K562 (cell line): ENCODE measurements around the gene ATP5MG. TPM values are rescaled to one million over a fixed set of nuclear protein-coding genes. Genes with fewer than 3 reads are reported as not detected.
A peak's percentile ranks its signal among the peaks of the same experiment; 100 is the strongest.

Experiments
- ATF7 ChIP-seq: fragments of 450-650 bp; IDR thresholded peaks from 2 replicates; pipeline ENCODE4 v1.7.1; 2014; ENCODE audit warnings: mild to moderate bottlenecking, moderate library complexity
- ELF2 ChIP-seq: fragments of 250-450 bp; sonication (Bioruptor Pico); IDR thresholded peaks from 2 replicates; pipeline ENCODE4 v1.5.0; 2021; ENCODE audit warnings: mild to moderate bottlenecking
- EP400 ChIP-seq: fragments of 450-650 bp; IDR thresholded peaks from 2 replicates; pipeline ENCODE4 v1.6.1; 2017; ENCODE audit warnings: antibody characterized with exemption, mild to moderate bottlenecking, moderate library complexity
- FOXA3 ChIP-seq, 2 experiments: fragments of 450-650 bp in 1 of 2; sonication (generic) in 1 of 2; formaldehyde crosslinking; IDR thresholded peaks in 1 of 2; conservative IDR thresholded peaks in 1 of 2; 2 replicates each; pipeline versions ENCODE4 v1.4.0 to v1.8.0; 2020 to 2022; ENCODE audit warnings: mild to moderate bottlenecking in 2 of 2, missing genetic modification reagents in 1 of 2
- FOXK1 ChIP-seq: sonication (generic); formaldehyde crosslinking; IDR thresholded peaks from 2 replicates; pipeline ENCODE4 v1.8.0; 2022; ENCODE audit warnings: missing genetic modification reagents, mild to moderate bottlenecking, borderline replicate concordance
- HIVEP1 ChIP-seq: fragments of 250-450 bp; sonication (Bioruptor Pico); IDR thresholded peaks from 2 replicates; pipeline ENCODE4 v1.4.0; 2020; ENCODE audit warnings: mild to moderate bottlenecking
- ID3 ChIP-seq, 2 experiments: fragments of 250-450 bp in 1 of 2; fragments of 450-650 bp in 1 of 2; sonication (Bioruptor Pico) in 1 of 2; IDR thresholded peaks; 2 replicates each; pipeline versions ENCODE4 v1.6.1 to v1.8.0; 2016 to 2021; ENCODE audit warnings: mild to moderate bottlenecking in 2 of 2, moderate library complexity in 2 of 2, missing compliant biosample characterization in 1 of 2, missing genetic modification characterization in 1 of 2
- L3MBTL2 ChIP-seq: fragments of 450-650 bp; IDR thresholded peaks from 2 replicates; pipeline ENCODE4 v1.6.1; 2016; ENCODE audit warnings: mild to moderate bottlenecking, moderate library complexity
- PHF21A ChIP-seq: fragments of 450-650 bp; IDR thresholded peaks from 2 replicates; pipeline ENCODE4 v1.6.1; 2017; ENCODE audit warnings: low read depth, borderline replicate concordance
- RBM17 ChIP-seq: fragments of 200-400 bp; formaldehyde crosslinking; IDR thresholded peaks from 2 replicates; pipeline ENCODE4 v1.6.1; 2017; ENCODE audit warnings: low read depth, mild to moderate bottlenecking, low read length, borderline replicate concordance
- RBM22 ChIP-seq: fragments of 200-400 bp; formaldehyde crosslinking; IDR thresholded peaks from 2 replicates; pipeline ENCODE4 v1.6.1; 2018; ENCODE audit warnings: low read length, low read depth; ENCODE audit not compliant: poor library complexity, severe bottlenecking
- SOX6 ChIP-seq: fragments of 450-650 bp; IDR thresholded peaks from 2 replicates; pipeline ENCODE4 v1.6.1; 2014; ENCODE audit warnings: mild to moderate bottlenecking
- ZBTB40 ChIP-seq, 2 experiments: fragments of 450-650 bp in 1 of 2; sonication (generic) in 1 of 2; formaldehyde crosslinking in 1 of 2; IDR thresholded peaks; 2 replicates each; pipeline versions ENCODE4 v1.7.1 to v1.9.0; 2016 to 2022; ENCODE audit warnings: inconsistent platforms in 1 of 2, mild to moderate bottlenecking in 1 of 2, missing genetic modification reagents in 1 of 2
- ZNF174 ChIP-seq: fragments of 250-450 bp; sonication (Bioruptor Pico); IDR thresholded peaks from 2 replicates; pipeline ENCODE4 v1.4.0; 2020; ENCODE audit warnings: mild to moderate bottlenecking
- ZNF232 ChIP-seq: sonication (generic); formaldehyde crosslinking; IDR thresholded peaks from 2 replicates; pipeline ENCODE4 v1.8.0; 2022; ENCODE audit warnings: mild to moderate bottlenecking, missing genetic modification reagents
- ZNF282 ChIP-seq: sonication (generic); formaldehyde crosslinking; IDR thresholded peaks from 2 replicates; pipeline ENCODE4 v1.8.1; 2023; ENCODE audit warnings: missing genetic modification reagents
- polyA plus RNA-seq, 8 experiments: library from polyadenylated mRNA; depleted of rRNA in 4 of 8; stranded (reverse) in 5 of 8; unstranded in 3 of 8; fragments of >200 nt; fragmentation: Nextera tagmentation in 2 of 8; fragmentation: Illumina TruSeq in 1 of 8; extraction: Ambion mirVana in 2 of 8; extraction: Trizol in 1 of 8; gene quantifications; 2 replicates each; pipeline versions ENCODE4 v1.2.1 to v1.2.3, GENCODE V29; 2011 to 2014; ENCODE audit warnings: inconsistent platforms in 1 of 8, missing spikeins in 1 of 8
- total RNA-seq, 7 experiments: library from RNA; depleted of rRNA in 6 of 7; stranded (reverse); fragments of >200 nt in 6 of 7; fragmentation: Illumina TruSeq in 2 of 7; extraction: Trizol in 2 of 7; gene quantifications; 2 replicates each; pipeline versions ENCODE4 v1.2.1 to v1.2.3, GENCODE V29; 2011 to 2021; ENCODE audit warnings: low replicate concordance in 1 of 7

ATP5MG gene
- total and polyA plus RNA-seq, 9 of the 15 experiments (the other 6 are each of a cell fraction or from before 2014, with no cell fraction given): 301 to 2,138 (median 434) TPM

GRCh38 chr11:118437208-118438125 is 36.1 kb downstream of the ATP5MG start (continued):
- TF ChIP-seq ZBTB40 (IDR thresholded peaks at IDR 0.05) (no peak), ZBTB40 (CRISPR knock-in tag; IDR thresholded peaks at IDR 0.05) (no peak), ID3 (CRISPR knock-in tag; IDR thresholded peaks at IDR 0.05) (no peak), ID3 (tag; IDR thresholded peaks at IDR 0.05) (no peak), ATF7 (peak; percentile 87), FOXA3 (CRISPR knock-in tag; conservative IDR thresholded peaks at IDR 0.05 in 1 of 2, IDR thresholded peaks at IDR 0.05 in 1 of 2) (no peak), ZNF282 (CRISPR knock-in tag) (no peak), ZNF174 (CRISPR knock-in tag) (no peak), RBM22 (no peak), L3MBTL2 (no peak), PHF21A (0 out of 2 replicates have a peak, but pooled peaks have one; percentile 35), ELF2 (CRISPR knock-in tag) (no peak), EP400 (peak; percentile 65), SOX6 (no peak), ZNF232 (CRISPR knock-in tag) (no peak), HIVEP1 (no peak), FOXK1 (no peak), RBM17 (no peak)
